SJSA1 (cell line): Measurements from ENCODE around the gene BRAF. TPM values are rescaled to one million over a fixed set of nuclear protein-coding genes. Genes with fewer than 3 reads are reported as not detected.
A peak's percentile ranks its signal among the peaks of the same experiment; 100 is the strongest.
"Not testable (repeated sequence)": the region's sequence is repeated elsewhere in the genome, so short reads cannot be mapped to it uniquely, and the experiment has no call there.

Source experiments
- DNase-seq, 2 experiments: peaks; one replicate each; pipeline ENCODE4 v3.0.0-alpha.2; 2015 to 2020; ENCODE audit warnings: low spot score in 2 of 2, low read depth in 1 of 2
- H3K27ac ChIP-seq: fragments of 250-450 bp; sonication (Bioruptor Pico); 2 replicates; pipeline ENCODE4 v1.5.1; 2020; ENCODE audit warnings: mild to moderate bottlenecking, moderate library complexity
- H3K27me3 ChIP-seq: fragments of 250-450 bp; sonication (Bioruptor Pico); replicated peaks from 2 replicates; pipeline ENCODE4 v1.5.1; 2020; ENCODE audit warnings: mild to moderate bottlenecking, moderate library complexity
- H3K36me3 ChIP-seq: fragments of 250-450 bp; sonication (Bioruptor Pico); 2 replicates; pipeline ENCODE4 v1.5.1; 2020; ENCODE audit warnings: mild to moderate bottlenecking
- H3K4me1 ChIP-seq: fragments of 250-450 bp; sonication (Bioruptor Pico); replicated peaks from 2 replicates; pipeline ENCODE4 v1.6.1; 2021; ENCODE audit warnings: mild to moderate bottlenecking
- H3K4me3 ChIP-seq: fragments of 250-450 bp; sonication (Bioruptor Pico); 2 replicates; pipeline ENCODE4 v1.5.1; 2020; ENCODE audit warnings: mild to moderate bottlenecking
- H3K9me3 ChIP-seq: fragments of 250-450 bp; sonication (Bioruptor Pico); replicated peaks from 2 replicates; pipeline ENCODE4 v1.5.1; 2020; ENCODE audit warnings: mild to moderate bottlenecking
- total RNA-seq: library from RNA; depleted of rRNA; stranded (reverse); fragments of >200 nt; shearing (Covaris generic); gene quantifications from 2 replicates; pipeline ENCODE4 v1.2.3, GENCODE V29; 2014

BRAF gene
- total RNA-seq, 1 experiment from 2014 or later, result 10.5 TPM

DNA sequence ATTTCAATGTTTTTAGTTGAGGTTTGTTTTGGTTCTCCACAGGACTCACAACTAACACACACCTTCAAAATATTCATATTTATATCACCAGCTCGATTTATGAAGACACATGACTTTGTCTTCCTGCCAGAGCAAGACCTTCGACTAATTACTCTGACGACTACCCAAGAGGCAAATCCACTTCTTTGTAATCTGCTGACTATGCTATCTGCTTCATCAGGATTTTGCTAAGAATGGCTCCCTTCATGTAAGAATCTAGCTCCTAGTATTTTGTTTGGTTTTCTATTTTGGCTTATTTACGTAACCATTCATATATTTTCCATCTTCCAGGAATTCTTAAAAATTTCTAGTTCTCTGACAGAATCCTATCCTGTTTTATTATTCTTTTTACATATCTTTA is 93.0 kb downstream of the BRAF start:
- Histone ChIP-seq H3K9me3 (no peaks in the 10 kb centered on the region), H3K4me3 (no peak overlapping the region), H3K4me1 (no peaks in the 10 kb centered on the region), H3K36me3 (no peaks in the 10 kb centered on the region), H3K27ac (no peak overlapping the region), H3K27me3 (no peaks in the 10 kb centered on the region)
- DNase-seq, result no peak

- DNase-seq, result no peak
- Histone ChIP-seq H3K4me3 (no peak overlapping the region), H3K9me3 (no peaks in the 10 kb centered on the region), H3K4me1 (no peaks in the 10 kb centered on the region), H3K27me3 (no peaks in the 10 kb centered on the region), H3K36me3 (no peaks in the 10 kb centered on the region), H3K27ac (no peak overlapping the region)
Measured at GRCh38 chr7:140829720-140830119, 95.0 kb downstream of the BRAF start.

GRCh38 chr7:140828741-140829140 is 96.0 kb downstream of the BRAF start:
- no peaks in the 10 kb centered on the region for H3K9me3 ChIP-seq
- no peak overlapping the region for H3K4me3 ChIP-seq
- no peak for DNase-seq
- no peaks in the 10 kb centered on the region for H3K27me3 ChIP-seq
- no peak overlapping the region for H3K27ac ChIP-seq
- no peaks in the 10 kb centered on the region for H3K36me3 ChIP-seq
- H3K4me1 ChIP-seq, result no peaks in the 10 kb centered on the region

GRCh38 chr7:140817383-140817782 is 107.3 kb downstream of the BRAF start:
- H3K9me3 ChIP-seq, DNase-seq: not testable (repeated sequence)

GRCh38 chr7:140810830-140811556 is 113.7 kb downstream of the BRAF start:
- H3K27me3 ChIP-seq, result no peaks in the 10 kb centered on the region
- DNase-seq, result peak; percentile 53 to 63
- H3K27ac ChIP-seq, result no peak overlapping the region
- H3K4me1 ChIP-seq, result no peaks in the 10 kb centered on the region
- no peaks in the 10 kb centered on the region for H3K36me3 ChIP-seq
- H3K4me3 ChIP-seq, result no peak overlapping the region
- H3K9me3 ChIP-seq, result no peaks in the 10 kb centered on the region

More at GRCh38 chr7:140817383-140817782, 107.3 kb downstream of the BRAF start:
- not testable (repeated sequence) for H3K4me3 ChIP-seq, H3K27ac ChIP-seq, H3K4me1 ChIP-seq, H3K36me3 ChIP-seq, H3K27me3 ChIP-seq

DNA sequence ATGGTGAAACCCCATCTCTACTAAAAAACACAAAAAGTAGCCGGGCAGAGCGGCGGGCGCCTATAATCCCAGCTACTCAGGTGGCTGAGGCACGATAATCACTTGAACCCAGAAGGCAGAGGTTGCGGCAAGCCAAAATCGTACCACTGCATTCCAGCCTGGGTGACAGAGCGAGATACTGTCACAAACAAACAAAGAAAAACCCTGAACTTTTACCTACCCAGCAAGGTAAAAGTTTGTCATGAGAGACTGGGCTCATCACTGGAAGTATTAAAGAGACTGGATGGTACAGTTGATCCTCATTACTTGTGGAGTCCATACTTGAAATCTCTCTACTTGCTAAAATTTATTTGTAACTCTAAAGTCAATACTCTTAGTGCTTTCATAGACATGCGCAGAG is 114.3 kb downstream of the BRAF start:
- H3K27me3 ChIP-seq, result no peaks in the 10 kb centered on the region
- H3K27ac ChIP-seq, result no peak overlapping the region
- H3K9me3 ChIP-seq, result no peaks in the 10 kb centered on the region
- H3K4me1 ChIP-seq, result no peaks in the 10 kb centered on the region
- DNase-seq, result no peak
- no peaks in the 10 kb centered on the region for H3K36me3 ChIP-seq
- no peak overlapping the region for H3K4me3 ChIP-seq

- no peaks in the 10 kb centered on the region for H3K27me3 ChIP-seq
- no peak overlapping the region for H3K27ac ChIP-seq
- no peaks in the 10 kb centered on the region for H3K9me3 ChIP-seq
- peak in 1 of 2 experiments; percentile 25 for DNase-seq
- no peaks in the 10 kb centered on the region for H3K4me1 ChIP-seq
- H3K36me3 ChIP-seq, result peaks cover 27% of the 10 kb centered on the region
- no peak overlapping the region for H3K4me3 ChIP-seq
Measured at GRCh38 chr7:140778975-140779374, 145.8 kb downstream of the BRAF start.

GRCh38 chr7:140778568-140778967 is 146.2 kb downstream of the BRAF start:
- no peaks in the 10 kb centered on the region for H3K9me3 ChIP-seq
- no peaks in the 10 kb centered on the region for H3K4me1 ChIP-seq
- no peak overlapping the region for H3K27ac ChIP-seq
- peaks cover 27% of the 10 kb centered on the region for H3K36me3 ChIP-seq
- DNase-seq, result no peak
- no peaks in the 10 kb centered on the region for H3K27me3 ChIP-seq
- no peak overlapping the region for H3K4me3 ChIP-seq

DNA sequence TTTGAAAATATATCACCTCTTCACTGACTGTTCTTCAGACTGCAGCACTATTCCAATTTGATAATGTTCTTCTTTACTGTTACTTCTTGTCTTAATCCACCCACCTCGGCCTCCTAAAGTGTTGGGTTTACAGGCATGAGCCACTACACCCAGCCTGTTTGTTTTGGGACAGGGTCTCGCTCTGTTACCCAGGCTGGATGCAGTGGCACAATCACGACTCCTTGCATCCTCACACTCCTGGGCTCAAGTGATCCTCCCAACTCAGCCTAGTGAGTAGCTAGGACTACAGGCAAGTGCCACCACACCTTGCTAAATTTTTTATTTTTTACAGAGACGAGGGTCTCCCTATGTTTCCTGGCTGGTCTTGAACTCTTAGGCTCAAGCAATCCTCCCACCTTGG is 150.4 kb downstream of the BRAF start:
- no peak for DNase-seq
- H3K27me3 ChIP-seq, result no peaks in the 10 kb centered on the region
- H3K9me3 ChIP-seq, result no peaks in the 10 kb centered on the region
- no peak overlapping the region for H3K27ac ChIP-seq
- no peak overlapping the region for H3K4me3 ChIP-seq
- no peaks in the 10 kb centered on the region for H3K4me1 ChIP-seq
- peaks cover 17% of the 10 kb centered on the region for H3K36me3 ChIP-seq

DNA sequence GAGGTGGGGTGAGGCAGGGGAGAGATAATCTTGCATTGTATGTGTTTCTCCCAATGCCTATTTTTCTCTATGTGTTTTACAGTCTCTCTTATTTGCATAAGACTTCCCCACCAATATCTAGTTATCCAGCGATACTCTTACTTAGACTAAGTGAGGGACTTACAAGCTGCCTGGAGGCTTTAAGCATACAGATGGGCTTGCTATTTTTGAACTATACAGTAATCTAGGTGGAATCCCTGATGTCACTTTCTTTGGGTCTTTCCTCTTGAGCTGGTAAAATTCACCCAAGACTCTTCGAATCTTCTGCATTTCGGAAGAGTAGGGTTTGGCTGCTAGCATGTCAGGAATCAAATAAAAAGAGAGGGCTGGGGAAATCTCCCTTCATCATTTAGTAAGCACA is 151.6 kb downstream of the BRAF start:
- no peak for DNase-seq

DNA sequence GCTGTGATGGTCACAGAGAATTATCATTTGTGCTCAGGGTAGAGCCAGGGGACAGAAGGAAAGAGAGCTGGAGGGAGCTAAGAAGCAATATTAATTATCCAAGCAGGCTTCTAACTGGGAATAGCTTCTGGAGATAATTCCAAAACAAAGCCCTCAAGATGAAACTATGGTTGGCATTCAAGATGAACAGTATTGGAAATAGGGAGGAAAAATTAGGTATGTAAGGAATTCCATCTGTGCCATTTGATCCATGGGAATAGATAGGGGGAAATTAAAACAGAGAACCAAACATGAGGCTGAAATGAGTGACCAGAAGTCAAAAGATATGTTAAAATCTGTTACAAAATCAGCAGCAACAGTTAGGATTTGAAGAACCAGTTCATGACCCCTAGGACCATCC is 152.9 kb downstream of the BRAF start:
- no peaks in the 10 kb centered on the region for H3K9me3 ChIP-seq
- no peak for DNase-seq

More for the DNA sequence above, 151.6 kb downstream of the BRAF start:
- H3K9me3 ChIP-seq, result no peaks in the 10 kb centered on the region
- H3K36me3 ChIP-seq, result peaks cover 12% of the 10 kb centered on the region
- no peaks in the 10 kb centered on the region for H3K4me1 ChIP-seq
- H3K27me3 ChIP-seq, result no peaks in the 10 kb centered on the region
- no peak overlapping the region for H3K27ac ChIP-seq
- no peak overlapping the region for H3K4me3 ChIP-seq

DNA sequence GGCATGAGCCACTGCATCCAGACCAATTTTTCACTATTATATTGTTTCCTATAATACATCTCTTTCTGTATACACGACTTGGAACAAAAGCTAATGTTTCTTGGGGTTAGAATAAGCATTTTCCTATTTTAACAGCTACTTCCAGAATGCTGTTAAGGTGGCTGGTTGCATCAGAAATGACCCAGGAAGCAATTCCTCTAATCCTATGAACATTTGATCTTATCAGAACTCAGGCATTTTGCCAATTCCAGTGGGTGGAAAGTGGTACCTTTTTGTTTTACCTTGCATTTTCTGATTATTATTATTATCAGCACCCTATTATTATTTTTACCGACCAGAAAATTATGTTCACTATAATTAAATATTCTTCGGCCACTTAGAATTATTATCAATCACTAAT is 154.9 kb downstream of the BRAF start:
- H3K4me3 ChIP-seq, result no peak overlapping the region
- H3K4me1 ChIP-seq, result no peaks in the 10 kb centered on the region
- peaks cover 1% of the 10 kb centered on the region for H3K36me3 ChIP-seq
- H3K27me3 ChIP-seq, result no peaks in the 10 kb centered on the region
- H3K9me3 ChIP-seq, result no peaks in the 10 kb centered on the region
- DNase-seq, result no peak
- H3K27ac ChIP-seq, result no peak overlapping the region

More for the DNA sequence above, 152.9 kb downstream of the BRAF start:
- Histone ChIP-seq H3K27ac (no peak overlapping the region), H3K4me1 (no peaks in the 10 kb centered on the region), H3K4me3 (no peak overlapping the region), H3K27me3 (no peaks in the 10 kb centered on the region), H3K36me3 (peaks cover 12% of the 10 kb centered on the region)

- no peaks in the 10 kb centered on the region for H3K36me3 ChIP-seq
- H3K4me3 ChIP-seq, result no peak overlapping the region
- no peaks in the 10 kb centered on the region for H3K27me3 ChIP-seq
- no peaks in the 10 kb centered on the region for H3K4me1 ChIP-seq
- no peak overlapping the region for H3K27ac ChIP-seq
- DNase-seq, result no peak
- H3K9me3 ChIP-seq, result no peaks in the 10 kb centered on the region
Measured at GRCh38 chr7:140767418-140767817, 157.3 kb downstream of the BRAF start.

DNA sequence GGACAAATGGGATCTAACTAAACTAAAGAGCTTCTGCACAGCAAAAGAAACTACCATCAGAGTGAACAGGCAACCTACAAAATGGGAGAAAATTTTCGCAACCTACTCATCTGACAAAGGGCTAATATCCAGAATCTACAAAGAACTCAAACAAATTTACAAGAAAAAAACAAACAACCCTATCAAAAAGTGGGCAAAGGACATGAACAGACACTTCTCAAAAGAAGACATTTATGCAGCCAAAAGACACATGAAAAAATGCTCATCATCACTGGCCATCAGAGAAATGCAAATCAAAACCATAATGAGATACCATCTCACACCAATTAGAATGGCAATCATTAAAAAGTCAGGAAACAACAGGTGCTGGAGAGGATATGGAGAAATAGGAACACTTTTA is 159.3 kb downstream of the BRAF start:
- H3K9me3 ChIP-seq, H3K36me3 ChIP-seq, H3K4me1 ChIP-seq, H3K27me3 ChIP-seq, H3K27ac ChIP-seq, H3K4me3 ChIP-seq, DNase-seq: not testable (repeated sequence)

GRCh38 chr7:140763166-140763565 is 161.6 kb downstream of the BRAF start:
- H3K9me3 ChIP-seq, H3K4me3 ChIP-seq, H3K27me3 ChIP-seq, H3K36me3 ChIP-seq, H3K4me1 ChIP-seq, DNase-seq, H3K27ac ChIP-seq: not testable (repeated sequence)
